Epithelial cell of prostate (primary cell): Measurements from ENCODE around the gene TCN2.
"Not testable (repeated sequence)": the region's sequence is repeated elsewhere in the genome, so short reads cannot be mapped to it uniquely, and the experiment has no call there.

Source experiments
- DNase-seq: peaks from one replicate; pipeline ENCODE4 v3.0.0-alpha.2; 2011; ENCODE audit warnings: low read depth, low spot score
- H3K27ac ChIP-seq: fragments of 450-650 bp; 2 replicates; pipeline ENCODE4 v1.5.1; 2017; ENCODE audit warnings: mild to moderate bottlenecking

The TCN2 gene

DNA sequence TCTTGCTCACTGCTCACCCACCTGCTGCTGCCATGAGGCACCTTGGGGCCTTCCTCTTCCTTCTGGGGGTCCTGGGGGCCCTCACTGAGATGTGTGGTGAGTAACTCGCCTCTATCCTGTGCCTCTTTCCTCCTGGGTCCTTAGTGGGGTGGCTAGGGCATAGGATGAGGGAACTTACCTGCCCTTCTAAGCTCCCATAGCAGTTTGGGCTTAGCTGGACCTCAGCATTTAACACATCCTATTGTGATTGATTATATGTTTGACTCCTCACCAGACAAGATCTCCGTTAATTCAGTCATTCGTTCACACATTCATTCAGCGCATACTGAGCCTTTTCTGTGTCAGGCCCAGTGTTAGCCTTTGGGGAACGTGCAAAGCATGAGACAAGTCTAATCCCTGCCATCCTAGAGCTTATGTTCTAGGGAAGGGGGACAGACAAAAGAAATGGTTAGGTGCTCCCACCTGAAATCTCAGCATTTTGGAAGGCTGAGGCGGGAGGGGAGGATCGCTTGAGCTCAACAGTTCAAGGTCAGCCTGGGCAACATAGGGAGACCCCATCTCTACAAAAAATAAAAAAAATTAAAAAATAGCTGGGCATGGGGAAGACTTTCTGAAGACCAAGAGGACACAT, 441 bp downstream of the TCN2 start:
- DNase-seq = no peak
- H3K27ac ChIP-seq = peak overlapping the region; percentile 41

DNA sequence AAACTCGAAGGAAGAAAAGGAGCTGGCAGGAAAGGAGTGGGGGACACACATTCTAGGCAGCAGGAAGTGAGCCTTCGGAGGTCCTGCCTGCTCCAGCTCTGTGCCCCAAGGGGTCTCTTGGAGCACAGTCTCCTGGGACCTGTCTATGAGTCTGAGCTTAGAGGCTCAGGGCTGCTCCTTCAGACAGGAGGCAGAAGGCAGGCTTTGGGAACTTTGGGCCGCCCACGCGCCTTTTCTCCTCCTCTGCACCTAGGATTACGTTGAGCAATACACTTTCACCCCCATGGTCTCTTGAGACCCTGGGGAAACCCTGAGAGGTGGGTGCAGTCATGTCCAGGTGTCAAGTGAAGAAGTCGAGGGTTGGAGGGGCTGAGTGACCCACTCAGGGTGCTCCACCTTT, 965 bp downstream of the TCN2 start:
- no peak for DNase-seq
- H3K27ac ChIP-seq = no peak overlapping the region

DNA sequence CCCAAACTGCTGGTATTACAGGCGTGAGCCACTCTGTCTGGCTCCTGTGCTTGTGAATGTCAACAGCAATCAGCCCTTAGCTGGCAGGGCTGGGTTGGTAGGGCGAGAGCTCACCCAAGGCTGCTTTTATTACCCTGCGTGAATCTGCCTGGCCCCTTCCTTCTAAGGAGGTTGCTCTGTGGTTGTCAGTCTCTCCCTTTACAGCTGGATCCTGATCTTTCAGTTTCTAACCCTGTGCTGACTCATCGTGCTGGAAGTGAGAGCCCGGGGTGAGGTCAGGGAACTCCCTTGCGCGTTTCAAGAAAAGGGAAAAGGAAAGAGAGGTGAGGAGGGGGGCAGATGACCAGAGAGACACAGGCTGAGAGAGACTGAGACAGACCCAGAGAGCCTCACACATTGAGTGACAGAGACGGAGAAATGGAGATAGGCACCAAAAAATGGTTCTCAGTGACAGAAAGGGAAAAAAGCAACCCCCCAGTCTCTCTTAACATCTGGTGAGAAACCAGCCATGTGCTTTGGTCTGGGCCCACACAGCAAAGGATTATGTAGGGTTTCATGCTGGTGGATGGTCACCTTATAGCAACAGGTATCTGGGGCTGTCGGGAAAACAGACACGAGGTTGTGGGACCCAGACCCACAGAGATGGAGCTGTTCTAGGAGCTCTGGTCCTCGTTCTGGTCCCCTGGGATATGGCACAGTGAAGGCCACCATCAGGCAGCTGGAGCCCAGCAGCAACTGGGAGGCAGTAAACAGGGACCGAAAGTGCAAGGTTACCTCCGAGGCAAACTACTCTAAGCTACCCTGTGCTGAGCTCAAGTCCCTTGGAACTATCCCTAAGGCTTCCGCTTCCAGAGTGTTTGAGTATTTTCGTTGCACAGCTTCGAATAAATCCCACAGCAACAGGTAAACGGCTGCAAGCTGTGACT, 2.5 kb downstream of the TCN2 start:
- peak; percentile 80 for DNase-seq
- peak overlapping the region; percentile 67 for H3K27ac ChIP-seq

DNA sequence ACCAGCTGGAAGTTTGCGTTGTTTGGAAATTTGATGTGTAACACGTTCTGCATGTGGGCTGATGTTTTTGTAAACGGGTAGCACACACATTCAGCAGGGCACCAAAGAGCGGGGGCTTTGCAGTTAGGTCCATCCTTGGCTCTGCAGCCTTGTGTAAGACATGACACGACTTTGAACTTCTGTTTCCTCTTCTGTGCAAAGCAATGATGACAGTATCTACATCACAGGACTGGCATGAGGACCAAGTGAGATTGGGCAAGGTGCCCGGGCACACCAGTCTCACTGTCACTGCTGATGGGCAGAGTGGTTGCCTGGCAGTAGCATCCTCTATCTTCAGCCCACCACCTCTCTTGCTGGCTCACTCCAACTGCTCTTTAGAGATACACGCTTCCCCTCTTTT, 3.3 kb downstream of the TCN2 start:
- DNase-seq = no peak
- no peak overlapping the region for H3K27ac ChIP-seq

DNA sequence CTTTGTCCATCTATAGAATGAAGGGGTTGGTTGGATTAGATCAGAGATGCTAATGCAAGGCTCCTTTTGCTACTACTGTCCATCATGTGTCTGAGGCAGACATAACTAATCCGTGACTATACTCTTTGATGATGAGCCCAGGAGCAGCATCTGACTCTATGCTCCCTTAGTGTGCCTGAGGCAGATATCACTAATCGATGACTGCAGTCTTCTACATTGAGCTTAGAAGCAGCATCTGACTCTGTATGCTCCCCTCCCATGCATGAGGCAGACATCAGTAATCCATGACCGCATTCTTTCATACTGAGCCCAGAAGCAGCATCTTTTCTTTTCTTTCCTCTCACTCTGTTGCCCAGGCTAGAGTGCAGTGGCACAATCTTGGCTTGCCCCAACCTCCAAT, 4.2 kb downstream of the TCN2 start:
- no peak overlapping the region for H3K27ac ChIP-seq
- no peak for DNase-seq

DNA sequence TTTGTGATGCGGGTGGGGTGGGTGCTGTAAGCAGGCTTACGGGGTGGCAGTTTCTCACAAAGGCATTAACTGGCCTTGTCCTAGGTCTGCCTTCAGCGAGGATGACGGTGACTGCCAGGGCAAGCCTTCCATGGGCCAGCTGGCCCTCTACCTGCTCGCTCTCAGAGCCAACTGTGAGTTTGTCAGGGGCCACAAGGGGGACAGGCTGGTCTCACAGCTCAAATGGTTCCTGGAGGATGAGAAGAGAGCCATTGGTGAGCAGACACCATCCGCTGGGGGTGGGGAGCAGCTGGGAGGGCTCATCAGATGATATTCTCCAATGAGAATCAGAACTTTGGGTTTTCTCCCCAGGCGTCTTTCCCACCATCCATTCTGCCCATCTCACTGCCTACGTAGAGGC, 5.8 kb downstream of the TCN2 start:
- DNase-seq = no peak
- H3K27ac ChIP-seq = no peak overlapping the region

DNA sequence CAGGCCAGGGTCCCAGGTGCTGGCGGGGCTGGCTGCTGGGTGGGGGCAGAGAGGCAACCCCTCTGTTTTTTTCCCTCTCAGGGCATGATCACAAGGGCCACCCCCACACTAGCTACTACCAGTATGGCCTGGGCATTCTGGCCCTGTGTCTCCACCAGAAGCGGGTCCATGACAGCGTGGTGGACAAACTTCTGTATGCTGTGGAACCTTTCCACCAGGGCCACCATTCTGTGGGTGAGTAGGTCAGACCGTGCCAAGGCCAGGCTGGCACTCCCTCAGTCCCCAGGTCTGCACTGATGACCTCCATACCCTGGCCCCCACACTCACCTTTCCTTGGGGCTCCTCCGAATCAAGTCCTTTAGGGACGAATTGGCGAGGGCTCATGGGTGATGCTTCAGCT, 7.3 kb downstream of the TCN2 start:
- DNase-seq = no peak
- H3K27ac ChIP-seq = no peak overlapping the region

DNA sequence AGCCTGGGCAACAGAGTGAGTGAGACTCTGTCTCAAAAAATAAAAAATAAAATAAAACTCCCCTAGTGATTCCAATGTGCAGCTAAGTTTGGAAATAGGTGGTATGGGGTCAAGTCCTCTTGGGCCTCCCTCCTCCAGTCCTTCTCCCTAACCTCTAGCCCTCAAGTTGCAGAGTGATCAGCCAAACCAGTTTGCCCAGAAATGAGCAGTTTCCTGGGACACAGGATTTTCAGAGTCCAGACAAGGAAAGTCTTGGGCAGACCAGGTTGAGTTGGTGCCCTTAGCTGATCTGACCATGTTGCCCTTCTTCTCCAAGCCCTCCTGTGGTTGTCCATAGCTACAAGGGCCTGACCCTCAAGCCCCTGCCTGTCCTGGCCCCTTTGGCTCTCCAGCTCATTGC, 7.9 kb downstream of the TCN2 start:
- no peak for DNase-seq
- H3K27ac ChIP-seq = no peak overlapping the region

DNA sequence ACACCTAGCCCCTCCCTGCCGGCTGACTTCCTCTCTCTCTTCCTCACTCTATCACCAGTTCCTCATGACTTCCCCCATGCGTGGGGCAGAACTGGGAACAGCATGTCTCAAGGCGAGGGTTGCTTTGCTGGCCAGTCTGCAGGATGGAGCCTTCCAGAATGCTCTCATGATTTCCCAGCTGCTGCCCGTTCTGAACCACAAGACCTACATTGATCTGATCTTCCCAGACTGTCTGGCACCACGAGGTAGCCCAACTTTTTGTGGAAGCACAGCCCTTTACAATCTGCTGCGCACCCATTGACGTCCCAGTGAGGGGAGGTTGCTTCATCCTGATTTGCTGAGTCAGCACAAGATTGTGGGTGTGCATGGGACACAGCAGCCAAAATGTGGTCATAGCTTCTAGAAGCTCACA, 8.6 kb downstream of the TCN2 start:
- no peak overlapping the region for H3K27ac ChIP-seq

DNA sequence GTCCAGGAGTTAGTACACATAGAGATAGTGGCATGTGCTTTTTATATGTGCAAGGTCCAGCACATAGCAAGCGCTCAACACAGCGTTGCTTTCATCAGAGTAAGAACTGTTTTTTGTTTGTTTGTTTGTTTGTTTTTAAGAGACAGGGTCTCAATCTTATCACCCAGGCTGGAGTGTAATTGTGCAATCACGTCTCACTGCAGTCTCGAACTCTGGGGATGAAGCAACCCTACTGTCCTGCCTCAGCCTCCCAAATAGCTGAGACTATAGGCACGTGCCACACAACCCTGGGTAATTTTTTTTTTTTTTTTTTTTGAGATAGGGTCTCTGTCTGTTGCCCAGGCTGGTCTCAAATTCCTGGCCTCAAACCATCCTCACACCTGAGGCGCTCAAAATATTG, 10.8 kb downstream of the TCN2 start:
- no peak overlapping the region for H3K27ac ChIP-seq
- no peak for DNase-seq

More for the DNA sequence above, 8.6 kb downstream of the TCN2 start:
- DNase-seq = no peak

DNA sequence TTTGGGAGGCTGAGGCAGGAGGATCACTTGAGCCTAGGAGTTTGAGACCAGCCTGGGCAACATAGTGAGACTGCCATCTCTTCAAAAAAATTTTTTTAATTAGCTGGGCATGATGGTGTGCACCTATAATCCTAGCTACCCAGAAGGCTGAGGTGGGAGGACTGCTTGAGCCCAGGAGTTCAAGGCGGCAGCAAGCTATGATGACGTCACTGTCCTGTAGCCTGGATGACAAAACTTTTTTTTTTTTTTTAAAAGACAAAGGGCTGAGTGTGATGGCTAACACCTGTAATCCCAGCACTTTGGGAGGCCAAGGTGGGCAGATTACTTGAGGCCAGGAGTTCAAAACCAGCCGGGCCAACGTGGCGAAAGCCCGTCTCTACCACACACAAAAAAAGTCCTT, 12.9 kb downstream of the TCN2 start:
- H3K27ac ChIP-seq, DNase-seq: not testable (repeated sequence)

DNA sequence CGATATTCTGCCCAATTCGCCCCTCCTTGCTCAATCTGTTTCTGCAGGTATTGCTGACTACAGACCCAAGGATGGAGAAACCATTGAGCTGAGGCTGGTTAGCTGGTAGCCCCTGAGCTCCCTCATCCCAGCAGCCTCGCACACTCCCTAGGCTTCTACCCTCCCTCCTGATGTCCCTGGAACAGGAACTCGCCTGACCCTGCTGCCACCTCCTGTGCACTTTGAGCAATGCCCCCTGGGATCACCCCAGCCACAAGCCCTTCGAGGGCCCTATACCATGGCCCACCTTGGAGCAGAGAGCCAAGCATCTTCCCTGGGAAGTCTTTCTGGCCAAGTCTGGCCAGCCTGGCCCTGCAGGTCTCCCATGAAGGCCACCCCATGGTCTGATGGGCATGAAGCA, 19.4 kb downstream of the TCN2 start:
- no peak overlapping the region for H3K27ac ChIP-seq
- DNase-seq = no peak

DNA sequence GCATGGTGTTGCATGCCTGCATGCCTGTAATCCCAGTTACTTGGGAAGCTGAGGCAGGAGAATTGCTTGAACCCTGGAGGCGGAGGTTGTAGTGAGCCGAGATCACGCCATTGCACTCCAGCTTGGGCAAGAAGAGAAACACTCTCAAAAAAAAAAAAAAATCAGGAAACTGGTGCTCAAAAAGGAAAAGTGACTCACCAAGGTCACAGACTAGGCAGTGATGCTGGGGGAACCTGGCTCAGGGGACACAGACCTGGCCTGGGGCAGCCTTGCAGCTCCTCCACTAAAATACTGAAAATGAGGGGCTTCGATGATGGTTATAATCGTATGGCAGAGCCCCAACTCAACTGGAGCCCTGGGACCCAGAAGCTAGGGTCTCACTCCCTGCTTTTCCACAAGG, 20.5 kb downstream of the TCN2 start:
- no peak overlapping the region for H3K27ac ChIP-seq
- no peak for DNase-seq

DNA sequence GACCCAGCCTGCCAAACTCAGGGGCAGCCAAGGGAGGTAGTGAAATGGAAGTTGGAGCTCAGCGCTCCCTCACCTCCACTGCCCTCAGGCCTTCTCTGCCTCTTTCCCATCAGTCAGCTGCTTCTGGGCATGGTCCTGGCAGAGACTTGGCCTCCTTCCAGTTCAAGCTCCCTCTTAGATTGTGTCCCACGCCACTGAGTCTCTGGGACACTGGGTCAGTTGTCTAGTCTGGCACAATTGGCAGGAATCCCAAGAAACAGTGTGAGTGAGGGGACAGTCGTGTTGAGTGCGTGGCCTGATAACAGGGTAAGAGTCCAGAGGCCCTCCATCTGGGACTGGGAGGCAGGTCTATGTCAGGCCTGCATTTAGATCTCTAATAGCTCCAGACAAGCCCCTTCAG, 21.5 kb downstream of the TCN2 start:
- H3K27ac ChIP-seq = no peak overlapping the region
- no peak for DNase-seq

DNA sequence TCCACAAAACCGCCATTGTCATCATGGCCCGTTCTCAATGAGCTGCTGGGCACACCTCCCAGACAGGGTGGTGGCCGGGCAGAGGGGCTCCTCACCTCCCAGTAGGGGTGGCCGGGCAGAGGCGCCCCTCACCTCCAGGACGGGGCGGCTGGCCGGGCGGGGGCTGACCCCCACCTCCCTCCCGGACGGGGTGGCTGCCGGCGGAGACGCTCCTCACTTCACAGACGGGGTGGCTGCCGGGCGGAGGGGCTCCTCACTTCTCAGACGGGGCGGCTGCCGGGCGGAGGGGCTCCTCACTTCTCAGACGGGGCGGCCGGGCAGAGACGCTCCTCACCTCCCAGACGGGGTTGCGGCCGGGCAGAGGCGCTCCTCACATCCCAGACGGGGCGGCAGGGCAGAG, 24.5 kb downstream of the TCN2 start:
- DNase-seq, H3K27ac ChIP-seq: not testable (repeated sequence)

DNA sequence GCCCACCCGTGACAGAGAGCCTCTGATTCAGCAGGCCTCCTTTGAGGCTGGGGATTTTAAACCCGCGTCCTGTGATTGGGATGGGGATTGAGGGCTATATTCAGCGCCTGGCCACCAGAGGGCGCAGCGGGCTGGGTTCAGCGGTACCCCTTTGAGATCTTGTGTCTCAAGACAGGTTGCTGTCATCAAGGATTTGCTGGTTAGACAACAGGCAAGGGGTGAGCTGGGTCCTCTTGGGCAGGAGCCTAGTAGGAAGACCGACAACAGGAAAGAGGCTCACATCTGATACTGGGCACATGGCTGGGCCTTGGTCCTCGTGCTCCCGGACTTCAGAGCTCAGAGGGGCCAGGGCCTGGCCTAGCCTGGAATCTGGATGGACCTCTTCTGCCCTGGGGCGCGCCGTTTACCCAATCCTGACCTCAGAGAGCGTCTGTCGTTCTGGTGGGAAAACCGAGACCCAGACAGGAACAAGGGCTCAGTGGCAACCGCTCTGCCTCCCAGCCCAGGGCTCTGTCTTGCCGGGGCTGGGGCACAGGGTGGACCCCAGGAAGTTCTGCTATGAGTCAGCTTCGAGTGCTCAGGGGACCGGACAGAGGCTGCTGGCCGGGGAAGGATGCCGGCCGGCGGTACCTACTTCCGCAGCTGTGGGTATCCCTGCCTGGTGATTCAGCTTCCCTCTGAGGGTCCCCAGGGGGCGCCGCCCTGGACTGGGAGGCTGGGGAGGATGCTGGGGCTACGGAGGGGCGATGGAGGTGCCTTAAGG, 27.7 kb downstream of the TCN2 start:
- H3K27ac ChIP-seq = peak overlapping the region; percentile 75
- peak; percentile 68 for DNase-seq

DNA sequence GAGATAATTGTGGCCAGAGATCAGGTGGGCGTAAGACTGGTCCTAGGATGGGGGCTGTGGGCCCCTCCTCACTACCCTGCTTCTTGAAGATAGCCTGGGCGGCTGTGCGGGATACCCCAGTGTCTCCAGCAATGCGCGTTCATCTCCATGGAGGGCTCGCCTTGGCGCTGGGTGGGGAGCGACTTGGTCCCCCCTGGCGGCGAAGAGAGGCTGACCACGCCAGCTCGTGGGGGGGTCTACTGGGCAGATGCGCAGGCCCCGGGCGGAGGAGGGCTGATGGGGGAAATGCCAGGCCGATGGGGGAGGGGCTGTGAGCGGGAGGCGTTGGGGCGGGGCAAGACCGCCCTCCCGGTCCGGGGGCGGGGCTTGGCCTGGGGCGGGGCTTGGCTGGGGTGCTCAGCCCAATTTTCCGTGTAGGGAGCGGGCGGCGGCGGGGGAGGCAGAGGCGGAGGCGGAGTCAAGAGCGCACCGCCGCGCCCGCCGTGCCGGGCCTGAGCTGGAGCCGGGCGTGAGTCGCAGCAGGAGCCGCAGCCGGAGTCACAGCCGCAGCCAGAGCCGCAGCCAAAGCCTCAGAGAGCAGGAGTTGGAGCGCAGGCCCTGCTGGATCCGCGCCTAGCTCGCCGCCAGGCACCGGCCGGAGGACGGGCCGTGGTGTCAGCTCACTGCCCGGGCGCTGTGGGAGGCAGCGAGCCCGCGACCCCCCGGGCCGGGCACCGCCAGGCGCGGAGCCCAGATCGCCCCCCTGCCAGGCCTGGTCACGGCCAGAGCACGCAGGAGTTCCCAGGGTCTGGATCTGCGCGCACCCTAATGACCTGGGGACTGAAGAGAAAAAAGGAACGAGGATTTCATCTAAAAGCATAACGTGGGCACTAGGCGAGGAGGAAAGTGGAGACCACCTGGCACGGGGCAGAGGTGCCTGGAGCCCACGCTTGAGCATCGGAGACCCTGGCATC, 28.6 kb downstream of the TCN2 start, which contains the start of gene SLC35E4:
Gene SLC35E4, plus strand, starts transcription at position 509 of the 953 bp plus-strand sequence. CDS start 670 bp downstream, outside the sequence.
- H3K27ac ChIP-seq = peak within 1 kb of the TSS; percentile 75
- DNase-seq = peak; percentile 27

DNA sequence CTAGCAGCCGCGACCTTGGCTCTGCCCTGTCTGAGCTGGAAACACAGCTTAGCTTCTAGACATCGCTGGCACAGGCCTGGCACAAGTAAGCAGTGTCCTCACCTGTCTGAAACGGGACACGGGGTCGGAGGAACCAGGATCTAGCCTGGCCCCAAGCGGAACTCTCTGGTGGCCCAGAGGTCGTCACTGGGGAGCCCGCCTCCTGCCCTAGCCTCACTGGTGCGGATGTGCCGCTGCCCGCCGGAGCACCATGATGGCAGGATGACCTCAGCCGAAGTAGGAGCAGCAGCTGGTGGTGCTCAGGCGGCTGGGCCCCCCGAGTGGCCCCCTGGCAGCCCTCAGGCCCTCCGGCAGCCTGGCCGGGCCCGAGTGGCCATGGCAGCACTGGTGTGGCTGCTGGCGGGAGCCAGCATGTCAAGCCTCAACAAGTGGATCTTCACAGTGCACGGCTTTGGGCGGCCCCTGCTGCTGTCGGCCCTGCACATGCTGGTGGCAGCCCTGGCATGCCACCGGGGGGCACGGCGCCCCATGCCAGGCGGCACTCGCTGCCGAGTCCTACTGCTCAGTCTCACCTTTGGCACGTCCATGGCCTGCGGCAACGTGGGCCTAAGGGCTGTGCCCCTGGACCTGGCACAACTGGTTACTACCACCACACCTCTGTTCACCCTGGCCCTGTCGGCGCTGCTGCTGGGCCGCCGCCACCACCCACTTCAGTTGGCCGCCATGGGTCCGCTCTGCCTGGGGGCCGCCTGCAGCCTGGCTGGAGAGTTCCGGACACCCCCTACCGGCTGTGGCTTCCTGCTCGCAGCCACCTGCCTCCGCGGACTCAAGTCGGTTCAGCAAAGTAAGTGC, 29.5 kb downstream of the TCN2 start:
- peak overlapping the region; percentile 75 for H3K27ac ChIP-seq
- DNase-seq = no peak

DNA sequence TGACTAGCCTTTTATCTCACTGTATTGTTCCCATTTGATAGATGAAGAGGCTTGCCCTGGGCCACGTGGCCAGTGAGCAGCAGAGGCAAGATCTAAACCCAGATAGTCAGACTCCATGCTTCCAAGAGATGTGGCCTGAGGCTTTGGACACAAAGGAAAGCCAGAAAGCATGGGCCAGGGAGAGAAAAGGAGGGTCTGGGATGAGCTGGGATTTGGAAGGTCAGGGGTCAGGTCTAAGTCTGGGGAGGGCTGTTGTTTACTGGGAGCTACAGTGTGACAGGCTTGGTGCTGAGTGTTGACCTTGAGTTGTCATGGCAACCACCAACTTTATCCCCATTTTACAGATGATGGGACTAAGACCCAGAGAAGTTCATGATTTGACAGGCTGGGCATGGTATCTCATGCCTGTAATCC, 30.7 kb downstream of the TCN2 start:
- H3K27ac ChIP-seq = no peak overlapping the region
- DNase-seq = no peak
